ENCODE data around the gene ARMC5.
"Not testable (repeated sequence)": the region's sequence is repeated elsewhere in the genome, so short reads cannot be mapped to it uniquely, and the experiment has no call there.

ARMC5 gene

DNA sequence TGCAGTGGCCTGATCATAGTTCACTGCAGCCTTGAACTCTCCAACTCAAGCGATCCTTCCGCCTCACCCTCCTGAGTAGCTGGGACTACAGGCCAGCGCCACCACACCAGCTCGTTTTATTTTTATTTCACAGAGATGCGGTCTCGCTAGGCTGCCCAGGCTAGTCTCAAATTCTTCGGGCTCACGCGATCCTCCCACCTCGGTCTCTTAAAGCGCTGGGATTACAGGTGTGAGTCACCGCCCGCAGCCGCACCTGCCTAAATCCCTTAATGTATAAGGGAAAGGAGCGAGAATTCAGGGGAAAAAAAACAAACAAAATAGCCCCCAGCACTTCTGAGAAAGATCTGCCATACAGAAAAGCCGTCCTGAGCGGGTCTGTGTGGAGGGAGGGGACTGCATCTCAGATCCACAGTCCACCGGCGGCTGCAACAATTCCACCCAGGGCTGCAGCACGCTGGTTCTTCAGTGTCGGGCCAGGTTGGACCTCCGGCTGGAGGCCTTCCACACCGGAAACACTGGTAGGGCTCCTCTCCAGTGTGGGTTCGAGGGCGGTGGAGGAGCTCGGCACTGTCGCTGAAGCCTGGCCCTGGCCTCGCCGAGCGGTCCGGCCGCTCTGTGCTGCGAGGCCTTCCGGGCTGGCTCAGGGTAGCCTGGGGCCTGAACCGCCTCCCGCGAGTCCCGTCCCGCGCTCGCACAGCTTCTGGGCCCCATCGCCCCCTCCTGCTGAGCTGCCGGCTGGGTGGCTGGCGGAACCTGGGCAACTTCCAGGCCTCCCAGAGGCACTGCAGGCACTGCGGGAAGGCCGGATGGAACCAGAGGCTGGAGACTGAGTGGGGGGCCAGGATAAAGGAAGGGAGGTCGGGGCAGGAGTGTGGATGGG lies 23.7 kb upstream of the ARMC5 start:
- no peak overlapping the region for H3K27ac ChIP-seq
- no peak overlapping the region for H3K4me3 ChIP-seq
- TF ChIP-seq, protein P1, sequence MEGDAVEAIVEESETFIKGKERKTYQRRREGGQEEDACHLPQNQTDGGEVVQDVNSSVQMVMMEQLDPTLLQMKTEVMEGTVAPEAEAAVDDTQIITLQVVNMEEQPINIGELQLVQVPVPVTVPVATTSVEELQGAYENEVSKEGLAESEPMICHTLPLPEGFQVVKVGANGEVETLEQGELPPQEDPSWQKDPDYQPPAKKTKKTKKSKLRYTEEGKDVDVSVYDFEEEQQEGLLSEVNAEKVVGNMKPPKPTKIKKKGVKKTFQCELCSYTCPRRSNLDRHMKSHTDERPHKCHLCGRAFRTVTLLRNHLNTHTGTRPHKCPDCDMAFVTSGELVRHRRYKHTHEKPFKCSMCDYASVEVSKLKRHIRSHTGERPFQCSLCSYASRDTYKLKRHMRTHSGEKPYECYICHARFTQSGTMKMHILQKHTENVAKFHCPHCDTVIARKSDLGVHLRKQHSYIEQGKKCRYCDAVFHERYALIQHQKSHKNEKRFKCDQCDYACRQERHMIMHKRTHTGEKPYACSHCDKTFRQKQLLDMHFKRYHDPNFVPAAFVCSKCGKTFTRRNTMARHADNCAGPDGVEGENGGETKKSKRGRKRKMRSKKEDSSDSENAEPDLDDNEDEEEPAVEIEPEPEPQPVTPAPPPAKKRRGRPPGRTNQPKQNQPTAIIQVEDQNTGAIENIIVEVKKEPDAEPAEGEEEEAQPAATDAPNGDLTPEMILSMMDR (IDR thresholded peaks at IDR 0.05), result no peak
- no peak for DNase-seq (ENCODE audit: low spot score)

DNA sequence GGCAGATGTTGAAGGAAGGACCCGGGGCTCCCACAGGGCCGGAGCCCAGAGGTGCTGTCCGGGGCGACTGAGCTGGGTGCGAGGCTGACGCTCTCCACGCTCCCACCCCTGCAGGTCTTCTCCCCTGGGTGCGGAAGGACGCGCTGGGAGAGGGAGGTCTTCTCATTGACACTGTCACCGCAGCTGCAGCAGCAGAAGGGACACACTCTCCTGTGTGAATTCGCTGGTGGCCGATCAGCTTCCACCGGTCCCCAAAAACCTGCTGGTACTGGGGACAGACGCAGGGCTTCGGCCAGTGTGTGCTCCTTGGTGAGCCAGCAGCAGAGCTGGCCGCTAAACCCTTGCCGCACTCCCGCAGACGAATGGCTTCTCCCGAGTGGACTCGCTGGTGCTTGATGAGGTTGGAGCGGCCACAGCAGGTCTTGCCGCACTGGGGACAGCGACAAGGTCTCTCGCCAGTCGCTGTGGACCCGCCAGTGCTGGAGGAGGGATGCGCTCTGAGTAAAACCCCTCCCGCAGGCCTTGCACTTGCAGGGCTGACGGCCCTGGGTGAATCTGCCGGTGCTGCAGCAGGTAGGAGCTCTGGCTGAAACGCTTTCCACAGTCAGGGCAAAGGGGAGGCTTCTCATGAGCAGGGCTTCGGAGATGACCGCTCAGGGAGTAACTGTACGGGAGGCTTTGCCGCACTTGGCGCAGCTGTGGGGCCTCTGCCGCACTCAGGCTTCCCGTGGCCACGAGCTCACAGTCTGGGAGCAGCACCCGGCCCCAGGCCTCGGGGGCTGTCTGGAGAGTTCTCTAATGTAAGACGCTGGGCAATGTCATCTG lies 22.9 kb upstream of the ARMC5 start:
- no peak overlapping the region for H3K27ac ChIP-seq
- DNase-seq (ENCODE audit: low spot score), result no peak
- no peak overlapping the region for H3K4me3 ChIP-seq
- TF ChIP-seq, protein P1 (IDR thresholded peaks at IDR 0.05), result no peak

DNA sequence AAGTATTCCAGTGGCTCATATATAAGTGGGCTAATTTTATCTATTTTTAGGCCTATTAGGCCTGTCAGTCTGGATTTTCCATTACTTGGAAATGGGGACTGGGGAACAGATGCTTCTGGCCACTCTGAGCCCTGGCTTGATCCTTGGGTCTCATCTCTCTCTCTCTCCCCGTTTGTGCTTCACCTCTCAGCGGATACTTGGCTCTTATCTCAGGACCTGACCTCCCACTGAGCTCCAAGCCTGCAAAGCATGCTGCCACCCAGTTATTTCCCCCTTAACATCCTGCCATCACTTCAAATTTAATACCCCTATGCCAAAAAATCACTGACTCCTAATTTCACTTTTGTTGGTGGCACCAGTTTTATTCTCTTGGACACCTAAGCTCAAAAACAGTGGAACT lies 20.9 kb upstream of the ARMC5 start:
- no peak overlapping the region for H3K4me3 ChIP-seq
- H3K27ac ChIP-seq, result no peak overlapping the region

DNA sequence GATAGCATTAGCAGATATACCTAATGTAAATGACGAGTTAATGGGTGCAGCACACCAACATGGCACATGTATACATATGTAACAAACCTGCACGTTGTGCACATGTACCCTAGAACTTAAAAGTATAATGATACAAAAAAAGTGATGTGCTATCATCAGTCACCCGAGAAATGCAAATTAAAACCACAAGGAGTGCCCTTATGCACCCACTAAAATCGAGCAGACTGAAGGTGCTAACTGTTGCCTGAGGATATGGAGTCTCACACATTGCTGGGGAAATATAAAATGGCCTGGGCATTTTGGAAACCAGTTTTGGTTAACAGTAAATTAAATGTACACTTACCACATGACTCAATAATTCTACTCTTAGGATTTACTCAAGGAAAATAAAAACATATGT lies 20.3 kb upstream of the ARMC5 start:
- H3K27ac ChIP-seq; H3K4me3 ChIP-seq; DNase-seq (ENCODE audit: low spot score): not testable (repeated sequence)

More for the DNA sequence above, 20.9 kb upstream of the ARMC5 start:
- no peak for DNase-seq (ENCODE audit: low spot score)
- TF ChIP-seq, protein P1 (IDR thresholded peaks at IDR 0.05), result no peak

DNA sequence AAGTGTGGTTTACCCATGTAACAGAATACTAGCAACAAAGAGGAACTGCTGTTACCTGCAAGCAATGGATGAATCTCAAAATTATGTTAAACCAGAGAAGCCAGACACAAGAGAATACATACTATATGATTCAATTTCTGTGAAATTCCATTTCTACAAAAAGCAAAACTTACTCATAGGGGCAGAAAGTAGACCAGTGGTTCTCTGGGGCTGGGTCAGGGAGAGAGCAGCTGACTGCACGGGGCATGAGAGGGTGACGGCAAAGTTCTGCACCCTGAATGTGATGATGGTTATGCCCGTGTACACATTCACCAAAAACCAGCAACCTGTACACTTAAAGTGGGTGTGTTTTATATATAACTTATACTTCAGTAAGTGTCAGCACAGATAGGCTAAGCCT lies 19.8 kb upstream of the ARMC5 start:
- DNase-seq (ENCODE audit: low spot score), result no peak
- Histone ChIP-seq H3K27ac (no peak overlapping the region), H3K4me3 (no peak overlapping the region)
- TF ChIP-seq, protein P1 (IDR thresholded peaks at IDR 0.05), result no peak

DNA sequence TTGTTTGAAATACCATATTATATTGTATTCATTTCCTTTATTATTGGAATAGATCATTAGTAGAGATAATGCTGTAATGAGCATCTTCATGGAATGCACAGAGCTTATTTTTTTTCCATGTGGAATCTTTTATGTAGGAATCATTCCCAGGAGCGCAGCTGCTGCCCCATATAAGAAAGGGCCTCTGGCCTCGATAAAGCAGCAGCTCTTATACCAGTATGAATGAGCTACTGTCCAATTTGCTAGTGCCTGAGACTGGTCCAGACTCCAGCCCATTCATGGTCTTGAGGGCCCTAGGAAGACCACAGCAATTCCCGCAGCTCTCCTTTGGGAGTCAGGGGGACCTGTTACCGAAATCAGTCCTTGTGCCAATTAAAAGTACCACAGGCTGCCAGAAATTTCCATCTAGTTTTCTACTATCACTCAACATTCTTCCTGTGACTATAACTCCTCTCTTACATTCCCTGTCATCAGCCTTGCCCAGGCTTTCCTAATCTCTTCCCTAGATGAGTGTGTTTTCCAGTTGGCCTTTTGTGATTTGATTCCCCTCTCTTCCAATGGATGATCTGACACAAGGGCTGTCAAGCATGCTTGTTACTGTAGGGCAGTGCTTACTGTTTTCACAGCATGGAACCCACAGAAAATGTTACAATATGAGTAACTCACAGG lies 18.7 kb upstream of the ARMC5 start:
- DNase-seq (ENCODE audit: low spot score), result no peak
- Histone ChIP-seq H3K27ac (no peak overlapping the region), H3K4me3 (no peak overlapping the region)
- TF ChIP-seq, protein P1 (IDR thresholded peaks at IDR 0.05), result no peak

DNA sequence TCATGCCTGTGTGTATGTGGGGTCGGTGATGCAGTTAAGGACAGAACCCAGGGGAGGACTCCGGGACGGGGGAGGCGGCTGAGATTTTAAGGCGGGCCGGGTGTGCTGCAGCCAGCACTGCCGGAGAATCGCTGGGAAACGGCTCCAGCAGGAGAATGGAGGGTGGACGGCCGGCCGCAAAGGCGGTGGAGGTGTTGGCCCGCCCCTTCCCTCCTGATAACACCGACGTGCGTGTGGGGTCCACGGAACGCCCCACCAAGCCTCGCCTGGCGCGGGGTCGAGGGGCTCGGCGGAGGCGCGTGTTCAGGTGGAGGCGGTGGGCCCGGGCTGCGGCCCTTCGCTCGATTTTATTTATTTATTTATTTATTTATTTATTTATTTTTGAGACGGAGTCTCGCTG lies 17.3 kb upstream of the ARMC5 start:
- Histone ChIP-seq H3K4me3 (peak overlapping the region; percentile 88), H3K27ac (no peak overlapping the region)
- DNase-seq (ENCODE audit: low spot score), result no peak
- TF ChIP-seq, protein P1 (IDR thresholded peaks at IDR 0.05), result no peak

DNA sequence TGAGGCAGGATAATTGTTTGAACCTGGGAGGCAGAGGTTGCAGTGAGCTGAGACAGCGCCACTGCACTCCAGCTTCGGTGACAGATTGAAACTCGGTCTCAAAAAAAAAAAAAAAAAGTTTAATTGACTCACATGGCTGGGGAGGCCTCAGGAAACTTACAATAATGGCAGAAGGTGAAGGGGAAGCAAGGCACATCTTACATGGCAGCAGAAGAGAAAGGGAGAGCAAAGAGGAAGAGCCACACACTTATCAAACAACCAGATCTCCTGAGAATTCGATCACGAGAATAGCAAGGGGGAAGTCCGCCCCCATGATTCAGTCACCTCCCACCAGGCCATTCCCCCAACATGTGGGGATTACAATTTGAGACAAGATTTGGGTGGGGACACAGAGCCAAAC lies 13.4 kb upstream of the ARMC5 start:
- not testable (repeated sequence) for H3K27ac ChIP-seq; H3K4me3 ChIP-seq; DNase-seq (ENCODE audit: low spot score)
